KMS-11 (cell line): Measurements from ENCODE around the gene ATP5PO.

Experiments
- H2AFZ ChIP-seq: fragments of 200-600 bp; sonication (generic); 2 replicates; pipeline ENCODE4 v1.6.1; 2016; ENCODE audit warnings: antibody characterized with exemption, mixed run types, low read depth
- H3K27ac ChIP-seq: fragments of 200-600 bp; sonication (generic); 2 replicates; pipeline ENCODE4 v1.6.1; 2016; ENCODE audit warnings: mild to moderate bottlenecking, mixed run types
- H3K27me3 ChIP-seq: fragments of 200-600 bp; sonication (generic); 2 replicates; pipeline ENCODE4 v1.6.1; 2017; ENCODE audit warnings: mild to moderate bottlenecking, low read depth, mixed run types, moderate library complexity; ENCODE audit not compliant: insufficient read depth
- H3K36me3 ChIP-seq: fragments of 200-600 bp; sonication (generic); 2 replicates; pipeline ENCODE4 v1.6.1; 2017; ENCODE audit warnings: mild to moderate bottlenecking, mixed run types; ENCODE audit not compliant: insufficient read depth
- H3K4me1 ChIP-seq: fragments of 200-600 bp; sonication (generic); 2 replicates; pipeline ENCODE4 v1.6.1; 2016; ENCODE audit warnings: mild to moderate bottlenecking, low read depth, mixed run types; ENCODE audit not compliant: poor library complexity, severe bottlenecking
- H3K4me2 ChIP-seq: fragments of 200-600 bp; sonication (generic); 2 replicates; pipeline ENCODE4 v1.7.0; 2016; ENCODE audit warnings: mild to moderate bottlenecking, mixed run types
- H3K4me3 ChIP-seq: fragments of 200-600 bp; sonication (generic); IDR thresholded peaks from 2 replicates; pipeline ENCODE4 v1.6.1; 2017; ENCODE audit warnings: low read depth, low read length, mixed read lengths; ENCODE audit not compliant: insufficient read depth
- H3K79me2 ChIP-seq: fragments of 200-600 bp; sonication (generic); 2 replicates; pipeline ENCODE4 v1.6.1; 2016; ENCODE audit warnings: low read depth, mixed run types; ENCODE audit not compliant: insufficient read depth
- H3K9ac ChIP-seq: fragments of 200-600 bp; sonication (generic); 2 replicates; pipeline ENCODE4 v1.6.1; 2016; ENCODE audit warnings: mild to moderate bottlenecking, mixed run types
- H4K20me1 ChIP-seq: fragments of 200-600 bp; sonication (generic); 2 replicates; pipeline ENCODE4 v1.6.1; 2016; ENCODE audit warnings: mild to moderate bottlenecking, mixed run types; ENCODE audit not compliant: insufficient read depth
- CTCF ChIP-seq: fragments of 200-600 bp; sonication (generic); conservative IDR thresholded peaks from 2 replicates; pipeline ENCODE4 v1.6.1; 2017; ENCODE audit warnings: low read depth, mild to moderate bottlenecking, antibody characterized with exemption, low read length, moderate library complexity, mixed read lengths

ATP5PO gene

GRCh38 chr21:33915368-33916199 is at the start of gene ATP5PO:
TSS of gene ATP5PO (minus strand) at chr21:33915804. CDS start at chr21:33915763, 41 bp downstream.
- H3K36me3 ChIP-seq, result peaks cover 20% of the 10 kb centered on the region; the same call in 1 of the 2 replicates
- H2AFZ ChIP-seq, result peak within 1 kb of the TSS; percentile 98
- H4K20me1 ChIP-seq, result no peaks in the 10 kb centered on the region
- peak within 1 kb of the TSS; percentile 66 for H3K4me3 ChIP-seq
- peak within 1 kb of the TSS; percentile 99 for H3K4me2 ChIP-seq
- H3K27me3 ChIP-seq, result no peaks in the 10 kb centered on the region
- peaks cover 17% of the 10 kb centered on the region for H3K4me1 ChIP-seq
- no peak for TF ChIP-seq CTCF
- peak within 1 kb of the TSS; percentile 82 for H3K9ac ChIP-seq
- peaks cover 28% of the 10 kb centered on the region for H3K79me2 ChIP-seq
- peak within 1 kb of the TSS; percentile 45 for H3K27ac ChIP-seq

- H3K4me3 ChIP-seq, result no peak overlapping the region
- H2AFZ ChIP-seq, result no peak overlapping the region
- H3K4me2 ChIP-seq, result no peak overlapping the region
- H4K20me1 ChIP-seq, result no peaks in the 10 kb centered on the region
- no peak overlapping the region for H3K27ac ChIP-seq
- no peak for TF ChIP-seq CTCF
- H3K27me3 ChIP-seq, result no peaks in the 10 kb centered on the region
- H3K36me3 ChIP-seq, result no peaks in the 10 kb centered on the region
- no peaks in the 10 kb centered on the region for H3K4me1 ChIP-seq
- H3K79me2 ChIP-seq, result no peaks in the 10 kb centered on the region
- H3K9ac ChIP-seq, result no peak overlapping the region
Observed at GRCh38 chr21:33964706-33965325, 49.2 kb upstream of the ATP5PO start.

- Histone ChIP-seq H3K36me3 (no peaks in the 10 kb centered on the region), H3K4me2 (no peak overlapping the region), H2AFZ (no peak overlapping the region), H4K20me1 (no peaks in the 10 kb centered on the region), H3K79me2 (no peaks in the 10 kb centered on the region), H3K27ac (no peak overlapping the region), H3K27me3 (no peaks in the 10 kb centered on the region), H3K4me3 (no peak overlapping the region), H3K9ac (no peak overlapping the region), H3K4me1 (no peaks in the 10 kb centered on the region)
- TF ChIP-seq CTCF, result no peak
Observed at GRCh38 chr21:33963848-33964555, 48.4 kb upstream of the ATP5PO start.

- H3K4me2 ChIP-seq, result no peak overlapping the region
- no peaks in the 10 kb centered on the region for H3K27me3 ChIP-seq
- no peaks in the 10 kb centered on the region for H3K79me2 ChIP-seq
- no peaks in the 10 kb centered on the region for H3K4me1 ChIP-seq
- no peaks in the 10 kb centered on the region for H4K20me1 ChIP-seq
- H3K4me3 ChIP-seq, result no peak overlapping the region
- H3K27ac ChIP-seq, result no peak overlapping the region
- no peak for TF ChIP-seq CTCF
- H2AFZ ChIP-seq, result no peak overlapping the region
- no peaks in the 10 kb centered on the region for H3K36me3 ChIP-seq
- H3K9ac ChIP-seq, result no peak overlapping the region
Observed at GRCh38 chr21:33962290-33962689, 46.7 kb upstream of the ATP5PO start.
